NOMO-1 (cell line): Measurements from ENCODE around the gene SV2C.

Experiments
- DNase-seq, 2 experiments: peaks; one replicate each; lab custom pipeline; 2025; ENCODE audit not compliant: unreplicated experiment in 2 of 2; lab: John Stamatoyannopoulos, UW

The SV2C gene

DNA sequence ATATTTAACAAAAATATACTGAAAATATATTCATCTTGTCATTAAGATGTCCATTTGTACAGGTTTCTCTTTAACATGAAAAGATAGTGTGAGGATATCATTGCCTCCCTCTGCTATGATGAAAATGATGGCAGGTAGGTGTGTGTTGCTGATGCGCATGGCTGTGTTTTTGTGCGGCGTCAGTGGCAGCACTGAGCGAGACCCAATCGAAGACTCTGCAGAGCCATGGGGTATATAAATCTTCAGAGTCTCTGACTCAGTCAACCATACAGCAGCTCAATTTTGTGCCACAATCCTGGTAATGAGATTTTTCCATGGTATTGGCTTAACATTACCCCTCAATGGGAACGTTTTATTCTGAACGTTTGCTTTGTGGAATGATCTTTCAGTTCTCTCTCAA, 166.4 kb downstream of the SV2C start:
- DNase-seq, result no peak

DNA sequence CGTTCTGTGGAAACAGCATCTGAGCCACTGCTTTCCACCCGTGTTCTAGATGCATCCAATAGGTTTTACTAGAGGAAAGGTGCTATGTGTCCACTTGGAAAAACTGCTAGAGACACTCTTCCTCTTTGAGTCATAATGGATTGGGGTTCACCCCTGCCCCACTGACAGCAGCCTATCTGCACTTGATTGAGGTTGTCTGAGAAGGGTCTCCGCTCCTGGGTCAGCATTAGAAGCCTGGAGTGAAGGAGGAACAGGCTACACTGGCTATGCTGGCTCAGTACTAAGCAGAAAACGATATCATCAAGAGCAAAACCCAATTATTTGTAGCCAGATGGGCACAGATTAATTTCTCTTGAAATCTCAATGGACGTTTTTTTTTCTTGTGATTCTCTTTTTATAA, 167.3 kb downstream of the SV2C start:
- no peak for DNase-seq

DNA sequence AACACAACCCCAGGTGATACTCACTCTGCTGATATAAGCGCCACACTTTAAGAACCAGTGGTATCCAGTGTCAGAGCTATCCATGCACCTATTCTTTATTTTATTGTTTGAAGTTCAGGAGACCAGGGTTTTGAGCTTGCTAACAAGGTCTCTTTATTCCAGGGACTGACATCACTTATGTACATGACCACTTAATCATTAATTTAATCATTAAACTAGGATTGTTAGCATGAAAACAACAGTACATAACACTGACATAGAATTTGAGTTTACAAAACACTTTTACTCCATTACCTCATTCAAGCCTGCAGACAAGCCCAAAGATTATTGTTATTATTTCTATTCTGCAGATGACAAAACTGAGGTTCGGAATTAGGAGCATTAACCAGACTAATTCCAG, 168.5 kb downstream of the SV2C start:
- DNase-seq, result no peak

DNA sequence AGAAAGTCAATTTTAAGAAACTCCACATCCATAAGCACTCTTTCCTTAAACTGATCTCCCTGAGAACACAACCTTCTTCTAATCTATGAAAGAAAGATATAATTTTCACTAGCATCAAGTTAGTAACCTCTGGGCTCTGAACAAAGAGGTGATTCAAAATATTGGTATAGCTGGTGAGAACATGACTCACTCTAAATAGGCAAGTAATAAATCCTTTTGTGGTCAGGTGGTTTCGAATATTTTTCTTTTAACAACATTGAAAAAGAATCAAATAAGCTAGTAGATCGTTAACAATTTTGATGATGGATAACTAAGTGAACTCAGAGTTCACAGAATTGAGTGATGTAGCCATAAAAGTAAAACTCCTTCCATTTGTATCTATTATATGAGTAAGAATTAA, 169.3 kb downstream of the SV2C start:
- no peak for DNase-seq

DNA sequence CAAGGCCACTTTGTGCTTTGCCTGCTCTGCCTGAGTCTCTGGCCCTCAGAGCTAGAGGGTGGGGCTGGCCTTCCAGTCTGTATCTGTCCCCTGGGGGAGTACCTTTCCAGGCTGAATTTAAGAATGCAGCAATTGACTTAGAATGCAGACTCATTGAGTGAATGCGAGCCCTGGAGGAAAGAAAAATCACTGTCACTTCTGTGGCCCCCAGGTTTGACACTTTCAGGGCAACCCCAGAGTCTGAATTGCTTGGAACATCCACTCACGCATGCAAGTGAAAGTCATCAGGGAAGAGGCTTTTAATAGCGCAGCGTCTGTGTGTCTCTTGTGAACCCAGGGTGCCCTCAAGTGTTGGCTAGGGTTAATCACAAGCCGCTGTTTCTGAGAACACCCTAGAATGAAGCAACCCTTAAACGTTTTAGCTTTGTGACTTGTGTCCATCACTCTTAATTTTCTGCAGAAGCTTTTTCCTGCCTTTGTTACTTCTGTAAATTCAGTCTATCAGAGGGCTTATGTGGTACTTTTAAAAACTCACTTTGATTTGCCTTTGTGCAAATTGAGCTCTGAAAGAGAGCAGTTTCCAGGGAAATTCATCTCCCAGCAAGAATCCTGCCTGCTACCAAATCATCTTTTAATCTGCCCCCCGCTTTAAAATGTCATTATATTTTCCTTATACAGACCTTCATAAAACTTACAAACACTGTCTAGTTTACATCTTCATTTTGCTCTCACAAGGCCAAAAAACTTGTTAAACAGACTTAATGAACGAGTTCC, 173.1 kb downstream of the SV2C start:
- peak; percentile 68 to 82 for DNase-seq

DNA sequence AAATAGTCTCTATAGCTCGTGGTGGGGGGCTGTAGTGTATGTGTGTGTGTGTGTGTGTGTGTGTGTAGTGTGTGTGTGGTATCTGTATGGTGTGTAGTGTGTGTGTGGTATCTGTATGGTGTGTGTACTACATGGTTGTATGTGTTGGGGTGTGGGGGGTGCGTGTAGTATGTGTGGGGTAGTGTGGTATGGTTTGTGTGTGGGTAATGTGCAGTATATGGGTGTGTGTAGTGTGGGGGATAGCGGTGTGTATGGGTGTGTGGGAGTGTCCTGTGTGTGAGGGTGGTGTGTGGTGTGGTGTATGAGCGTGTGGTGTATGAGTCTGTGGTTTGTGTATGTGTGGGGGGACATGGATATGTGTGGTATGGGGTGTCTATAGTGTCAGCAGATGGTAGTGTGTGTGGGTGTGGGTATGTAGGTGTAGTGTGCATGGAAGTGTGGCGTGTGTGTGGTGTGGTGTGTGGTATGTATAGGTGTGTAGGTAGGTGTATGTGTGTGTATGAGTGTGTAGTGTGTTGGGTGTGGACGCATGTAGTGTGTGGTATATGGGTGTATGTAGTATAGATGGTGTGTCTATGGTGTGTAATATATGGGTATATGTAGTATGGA, 174.1 kb downstream of the SV2C start:
- DNase-seq, result no peak

DNA sequence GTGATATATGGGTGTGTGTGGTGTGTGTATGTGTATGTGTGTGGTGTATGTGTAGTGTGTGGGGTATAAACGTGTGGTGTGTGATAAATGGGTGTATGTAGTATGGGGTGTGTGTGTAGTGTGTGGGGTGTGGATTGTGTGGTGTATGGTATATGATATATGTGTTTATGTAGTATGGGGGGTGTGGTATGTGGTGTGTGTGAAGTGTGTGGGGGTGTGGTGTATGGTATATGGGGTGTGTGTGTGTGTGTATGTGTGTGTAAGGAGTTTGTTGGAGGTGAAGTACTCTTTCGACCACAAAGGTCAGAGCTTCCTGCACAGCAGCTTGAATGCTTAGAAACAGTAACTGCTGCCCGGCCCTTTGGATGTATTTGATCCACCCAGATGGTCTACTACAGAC, 174.7 kb downstream of the SV2C start:
- no peak for DNase-seq

DNA sequence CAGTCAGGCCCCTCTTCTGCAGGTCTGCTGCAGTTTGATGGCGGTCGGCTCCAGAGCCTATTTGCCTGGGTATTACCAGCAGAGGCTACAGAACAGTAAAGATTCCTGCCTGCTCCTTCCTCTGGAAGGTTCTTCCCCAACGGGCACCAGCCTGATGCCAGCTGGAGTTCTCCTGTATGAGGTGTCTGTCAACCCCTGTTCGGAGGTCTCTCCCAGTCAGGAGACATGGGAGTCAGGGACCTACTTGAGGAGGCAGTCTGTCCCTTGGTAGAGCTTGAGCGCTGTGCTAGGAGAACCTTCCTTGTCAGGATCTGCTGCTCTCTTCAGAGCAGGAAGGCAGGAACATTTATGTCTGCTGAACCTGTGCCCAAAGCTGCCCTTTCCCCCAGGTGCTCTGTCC, 181.5 kb downstream of the SV2C start:
- no peak for DNase-seq

DNA sequence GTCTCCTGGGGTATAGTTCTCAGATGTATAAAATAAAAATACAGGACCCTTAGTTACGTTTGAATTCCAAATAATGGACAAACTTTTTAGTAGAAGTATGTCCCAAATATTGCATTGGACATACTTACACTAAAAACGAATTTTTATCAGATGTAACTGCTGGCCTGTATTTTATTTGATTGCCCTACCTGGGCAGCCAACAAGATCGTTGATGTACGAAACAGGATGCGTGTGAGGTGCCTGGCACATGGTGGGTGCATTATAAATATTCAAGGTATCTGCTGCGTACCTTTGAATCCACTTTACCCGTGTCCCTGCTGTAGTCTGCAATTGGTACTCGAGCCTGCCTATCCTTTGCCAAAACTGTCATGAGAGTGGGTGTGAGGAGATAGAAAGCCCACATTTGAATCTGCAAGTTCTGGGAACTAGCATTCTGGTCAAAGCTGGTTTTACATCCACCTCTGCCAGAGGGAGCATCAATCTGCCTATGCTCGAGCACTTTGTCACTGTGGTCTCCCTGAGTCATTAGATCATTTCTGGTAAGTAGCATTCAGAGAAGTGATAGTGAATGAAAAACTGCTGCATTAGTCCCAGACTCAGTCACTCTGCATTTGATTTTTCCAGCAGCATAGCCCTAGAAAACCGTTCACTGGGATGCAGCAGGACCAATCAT, 186.2 kb downstream of the SV2C start:
- no peak for DNase-seq

DNA sequence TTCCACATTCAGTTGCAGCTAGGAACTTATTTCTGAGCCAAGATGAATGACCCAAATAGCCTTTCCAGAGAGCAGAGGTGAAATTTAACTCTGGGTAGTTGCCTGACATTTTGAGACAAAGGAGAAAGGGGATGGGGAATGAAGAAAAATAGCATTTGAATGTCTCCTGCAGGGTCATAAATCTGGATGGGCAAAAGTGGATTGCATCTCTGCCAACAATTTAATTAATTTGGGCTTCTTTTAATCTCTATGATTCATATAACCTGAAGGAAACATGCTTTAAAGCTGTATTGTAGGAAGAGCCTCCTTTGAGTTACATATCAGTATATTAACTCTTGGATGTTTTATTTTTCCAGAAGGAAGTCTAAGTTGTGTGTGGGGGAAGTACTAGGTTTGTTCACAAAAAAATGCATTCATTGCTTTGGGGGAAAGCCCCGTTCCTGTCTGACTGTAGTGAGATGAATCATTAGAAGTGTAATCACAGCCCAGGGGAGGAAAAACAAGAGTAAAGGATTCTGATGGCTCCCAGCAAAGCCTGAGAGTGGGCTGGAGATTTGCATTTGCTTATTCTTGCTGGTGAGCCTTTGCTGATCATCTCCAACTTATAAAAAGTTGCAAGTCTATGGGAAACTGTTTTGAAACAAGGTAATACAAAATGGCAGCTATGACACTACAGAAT, 186.9 kb downstream of the SV2C start:
- DNase-seq, result no peak

DNA sequence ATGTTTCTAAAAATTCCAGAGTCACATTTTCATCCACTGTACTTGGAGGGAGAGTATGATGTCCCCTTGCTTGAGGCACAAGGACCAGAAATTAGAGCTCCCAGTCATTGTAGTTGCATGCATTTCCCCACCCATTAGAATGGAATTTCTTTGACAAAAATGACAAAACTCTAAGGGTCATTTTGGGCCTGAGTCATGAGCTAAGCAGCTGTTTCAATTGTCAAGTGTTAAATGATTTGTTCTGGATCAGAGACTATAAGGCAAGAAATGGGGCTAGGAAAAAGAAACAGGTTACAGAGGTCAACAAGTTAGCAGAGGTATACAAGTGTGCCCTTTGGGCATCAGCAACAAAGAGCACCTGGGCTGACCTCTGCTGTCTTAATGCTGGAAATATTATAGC, 188.7 kb downstream of the SV2C start:
- no peak for DNase-seq

DNA sequence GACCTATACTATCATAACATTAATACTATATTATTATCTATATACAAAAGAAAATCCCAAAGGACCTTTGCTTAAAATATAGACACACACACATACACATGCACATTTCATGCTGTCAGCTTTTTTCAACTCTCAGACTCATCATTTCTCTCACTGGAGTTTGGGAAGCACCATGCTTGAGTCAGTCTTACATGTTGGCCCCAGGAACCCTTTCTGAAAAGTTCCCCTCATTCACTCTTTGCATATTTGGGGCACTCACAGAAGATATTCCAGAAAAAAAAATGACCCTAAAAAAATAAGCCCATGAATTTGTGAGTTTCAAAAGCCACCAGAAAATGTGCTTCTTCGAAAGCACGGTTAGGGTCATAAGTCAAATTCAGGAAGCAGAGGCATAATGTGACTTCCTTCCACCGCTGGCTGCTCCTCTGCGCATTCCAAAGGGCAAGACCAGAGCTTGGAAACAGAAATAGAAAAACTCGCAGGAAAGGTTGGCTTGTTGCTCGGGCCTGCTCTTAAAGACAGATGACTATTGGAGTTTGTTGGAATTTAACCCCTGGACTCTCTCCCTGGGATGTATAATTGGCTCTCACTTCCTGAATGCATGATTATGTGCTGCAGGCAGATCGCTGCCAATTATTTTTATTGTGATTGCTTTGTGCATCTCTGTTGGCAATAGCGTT, 190.2 kb downstream of the SV2C start:
- DNase-seq, result peak; percentile 1 to 16

DNA sequence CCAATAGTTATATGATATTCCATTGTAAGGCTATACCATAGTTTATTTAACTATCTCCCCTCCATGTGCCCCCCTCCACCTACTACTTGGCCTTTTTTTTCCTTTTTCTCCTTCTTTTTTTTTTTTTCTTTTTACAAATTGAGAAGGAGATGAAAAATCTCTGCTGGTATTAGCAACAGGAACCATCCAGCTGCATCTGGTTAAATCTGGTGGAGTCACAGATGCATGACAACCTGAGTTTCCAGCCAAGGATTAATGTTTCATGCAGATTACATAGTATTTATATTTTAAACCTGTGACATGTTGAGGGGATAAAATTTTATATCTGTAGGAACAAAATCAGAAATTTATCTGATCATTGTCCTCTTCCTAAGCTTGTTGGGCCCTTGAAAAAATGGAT, 191.4 kb downstream of the SV2C start:
- no peak for DNase-seq

DNA sequence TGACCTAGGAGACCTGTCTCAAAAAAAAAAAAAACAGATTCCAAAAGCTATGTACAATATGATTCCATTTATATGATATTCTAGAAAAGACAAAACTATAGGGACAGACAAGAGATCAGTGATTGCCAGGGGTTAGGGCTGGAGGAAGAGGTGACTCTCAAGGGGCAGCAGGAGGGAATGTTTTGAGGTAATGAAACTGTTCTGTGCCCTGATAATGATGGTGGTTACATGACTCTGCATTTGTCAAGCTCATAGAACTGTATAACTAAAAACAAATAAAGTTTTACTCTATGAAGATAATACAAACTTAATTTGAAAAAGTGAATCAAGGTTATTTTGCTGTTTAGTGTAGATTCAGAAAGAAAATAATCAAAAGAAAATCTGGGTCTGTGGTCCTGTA, 194.6 kb downstream of the SV2C start:
- DNase-seq, result peak; percentile 6 to 65

DNA sequence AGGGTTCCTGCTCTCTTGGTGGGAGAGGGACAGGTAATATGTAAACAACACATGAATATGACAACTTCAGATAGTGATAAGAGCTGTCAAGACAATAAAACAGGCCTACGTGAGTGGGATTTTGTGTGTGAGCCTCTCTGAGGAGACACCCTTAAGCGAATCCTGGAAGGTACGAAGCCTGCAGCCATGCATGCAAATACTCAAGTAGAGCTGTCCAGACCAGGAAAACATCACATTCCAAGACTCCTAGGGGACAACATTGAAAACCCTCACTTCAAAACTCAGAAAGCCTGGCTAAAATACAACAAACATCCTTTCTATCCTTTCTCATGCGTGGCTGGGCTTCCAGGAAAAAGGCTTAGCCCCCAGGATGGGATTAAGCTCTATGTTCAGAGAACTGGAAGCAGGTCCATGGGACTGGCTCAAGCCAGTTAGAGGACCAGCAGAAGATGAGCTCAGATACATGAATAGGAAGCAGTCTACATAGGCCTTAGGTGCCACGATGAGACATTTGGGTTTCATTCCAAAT, 195.1 kb downstream of the SV2C start:
- no peak for DNase-seq

DNA sequence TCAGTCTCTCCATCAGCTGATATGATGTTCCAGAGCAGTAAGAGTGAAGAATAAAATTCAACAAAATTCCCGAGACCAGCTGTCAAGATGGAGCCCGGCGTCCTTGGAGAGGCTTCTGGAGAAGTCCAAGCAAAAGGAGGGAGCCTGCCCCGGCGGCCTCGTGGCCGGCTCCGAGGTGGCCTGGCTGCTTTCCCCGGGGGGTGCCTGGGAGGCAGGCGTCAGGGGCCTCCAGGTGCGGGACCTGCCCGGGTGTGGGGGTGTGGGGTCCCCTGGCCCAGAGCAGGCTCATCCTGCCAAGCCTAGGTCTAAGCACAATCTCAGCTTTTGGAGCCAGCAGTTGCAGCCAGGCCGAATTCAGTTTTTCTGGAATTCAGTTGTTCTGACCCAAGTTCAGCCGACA, 197.3 kb downstream of the SV2C start:
- DNase-seq, result no peak

DNA sequence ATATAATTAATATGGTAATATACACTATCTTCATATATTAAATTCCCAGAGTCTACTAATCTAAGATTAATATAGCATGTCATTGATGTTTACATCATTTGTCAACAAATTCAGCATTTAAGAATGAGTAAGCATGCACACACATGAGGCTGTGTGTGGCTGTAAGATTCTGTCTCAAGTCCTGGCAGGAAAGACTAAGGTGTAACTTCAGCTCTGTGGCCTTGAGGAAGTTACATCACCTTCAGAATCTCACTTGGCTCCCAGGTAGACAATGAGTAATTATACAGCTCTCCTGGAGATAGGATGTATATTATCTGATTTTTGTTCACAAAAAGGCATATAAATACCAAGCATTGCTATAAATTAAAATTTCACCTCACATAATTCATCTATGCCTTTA, 200.5 kb downstream of the SV2C start:
- no peak for DNase-seq

DNA sequence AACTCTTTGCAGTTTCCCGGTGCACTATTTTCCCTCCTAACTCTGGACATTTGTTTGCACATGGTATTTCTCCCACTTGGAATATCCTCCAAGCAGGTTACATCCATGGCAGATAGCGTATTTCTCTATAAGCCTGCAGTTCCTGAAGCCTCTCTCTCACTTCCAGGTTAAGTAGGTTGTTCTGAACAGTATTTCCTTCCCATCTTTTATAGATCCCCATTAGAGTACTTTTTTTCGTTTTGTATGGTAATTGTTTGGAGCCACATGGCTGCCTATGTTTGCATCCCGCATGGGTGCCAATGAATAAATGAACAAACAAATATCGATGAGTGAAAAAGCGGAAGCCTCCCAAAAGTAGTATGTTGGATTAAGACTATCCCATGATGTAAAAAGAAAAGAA, 206.5 kb downstream of the SV2C start:
- no peak for DNase-seq

DNA sequence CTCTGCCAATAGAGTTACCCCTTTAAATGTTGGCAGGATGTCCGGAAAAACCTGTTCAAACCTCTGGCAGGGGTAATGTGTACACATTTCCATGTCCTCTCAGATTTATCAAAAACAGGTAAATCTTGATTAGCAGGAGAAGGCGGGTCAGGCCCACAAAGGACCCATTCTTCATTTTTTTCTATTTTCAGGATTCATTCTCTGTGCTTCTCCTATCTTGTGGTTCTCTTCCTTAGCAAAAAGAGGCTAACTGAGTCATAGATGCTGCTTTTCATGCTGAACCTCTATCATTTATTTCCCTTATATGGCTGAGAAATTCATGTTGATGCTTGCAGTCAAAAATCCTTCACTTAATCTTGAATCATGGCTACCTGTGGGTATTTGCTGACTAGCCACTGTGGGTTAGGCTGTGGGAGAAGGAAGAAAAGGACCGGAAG, 207.2 kb downstream of the SV2C start:
- no peak for DNase-seq

DNA sequence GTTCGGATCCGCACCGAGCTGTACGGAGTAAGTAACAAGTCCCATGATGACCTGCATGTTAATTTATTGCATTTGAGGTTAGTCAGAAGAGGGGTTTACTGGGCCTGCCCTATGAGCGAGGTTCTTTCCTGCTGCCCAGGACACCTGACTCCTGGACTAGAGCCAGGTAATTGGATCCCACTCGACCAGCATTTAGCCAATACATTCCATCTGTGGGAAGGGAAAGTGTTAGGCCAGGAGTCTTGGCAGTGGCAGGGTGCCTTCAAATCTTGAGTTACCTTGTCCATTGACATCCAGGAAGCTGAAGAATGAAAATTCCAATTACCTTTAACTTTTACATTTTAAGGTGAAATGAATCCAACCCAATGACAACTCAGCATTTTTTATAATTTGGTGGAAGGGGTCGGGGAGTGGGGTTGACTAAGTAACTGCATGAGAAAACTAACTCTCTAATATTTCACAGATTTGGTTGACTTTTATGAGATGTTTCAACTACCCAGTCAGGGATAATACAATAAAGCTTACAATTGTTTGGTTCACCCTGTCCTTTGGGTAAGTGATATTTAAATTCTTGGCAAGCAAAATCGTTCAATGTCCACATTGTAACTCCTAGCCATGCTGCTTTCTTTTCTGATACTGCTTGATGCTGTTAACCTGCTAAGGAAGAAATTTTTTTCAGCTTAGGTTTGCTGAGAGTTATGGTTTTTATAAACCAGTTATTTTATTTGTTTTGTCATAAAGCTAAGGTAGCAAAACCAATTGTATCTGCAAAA, 208.3 kb downstream of the SV2C start:
- DNase-seq, result no peak
